Activated CD4-positive, CD25-positive, alpha-beta regulatory T cell treated with anti-CD3 and anti-CD28 coated beads, Interleukin-2, amount 50 U/mL, for 72 hours (primary cell): Measurements from ENCODE around the gene SCUBE3.

Source experiments
- DNase-seq: peaks from one replicate; pipeline ENCODE4 v3.0.0; 2021

SCUBE3 gene

GRCh38 chr6:35214869-35215664 lies 1.3 kb downstream of the SCUBE3 start:
- no peak for DNase-seq

- DNase-seq = no peak
Measured at GRCh38 chr6:35215665-35216411, 2.1 kb downstream of the SCUBE3 start.

GRCh38 chr6:35216412-35216732 lies 2.6 kb downstream of the SCUBE3 start:
- DNase-seq = no peak

GRCh38 chr6:35216851-35217811 lies 3.4 kb downstream of the SCUBE3 start:
- DNase-seq = no peak

GRCh38 chr6:35218021-35218420 lies 4.3 kb downstream of the SCUBE3 start:
- no peak for DNase-seq

- DNase-seq = no peak
Measured at GRCh38 chr6:35218456-35218855, 4.7 kb downstream of the SCUBE3 start.

- no peak for DNase-seq
Measured at GRCh38 chr6:35219683-35220326, 6.0 kb downstream of the SCUBE3 start.

- no peak for DNase-seq
Measured at GRCh38 chr6:35220711-35221110, 7.0 kb downstream of the SCUBE3 start.

GRCh38 chr6:35223396-35223795 lies 9.6 kb downstream of the SCUBE3 start:
- no peak for DNase-seq

- DNase-seq = no peak
Measured at GRCh38 chr6:35224720-35225119, 11.0 kb downstream of the SCUBE3 start.

GRCh38 chr6:35228481-35228880 lies 14.7 kb downstream of the SCUBE3 start:
- no peak for DNase-seq

GRCh38 chr6:35229304-35229703 lies 15.5 kb downstream of the SCUBE3 start:
- DNase-seq = no peak

GRCh38 chr6:35230498-35230897 lies 16.7 kb downstream of the SCUBE3 start:
- no peak for DNase-seq

GRCh38 chr6:35230950-35231349 lies 17.2 kb downstream of the SCUBE3 start:
- no peak for DNase-seq

- no peak for DNase-seq
Measured at GRCh38 chr6:35231563-35231962, 17.8 kb downstream of the SCUBE3 start.

- no peak for DNase-seq
Measured at GRCh38 chr6:35234901-35235300, 21.1 kb downstream of the SCUBE3 start.

GRCh38 chr6:35236223-35236622 lies 22.5 kb downstream of the SCUBE3 start:
- DNase-seq = no peak

GRCh38 chr6:35237476-35237875 lies 23.7 kb downstream of the SCUBE3 start:
- DNase-seq = no peak

- no peak for DNase-seq
Measured at GRCh38 chr6:35238843-35239289, 25.1 kb downstream of the SCUBE3 start.

GRCh38 chr6:35239581-35239980 lies 25.8 kb downstream of the SCUBE3 start:
- DNase-seq = no peak

- DNase-seq = peak; percentile 82
Measured at GRCh38 chr6:35240838-35241801, 27.4 kb downstream of the SCUBE3 start.
